ENCODE measurements around the gene CAPN7.

- TF ChIP-seq, protein P1, sequence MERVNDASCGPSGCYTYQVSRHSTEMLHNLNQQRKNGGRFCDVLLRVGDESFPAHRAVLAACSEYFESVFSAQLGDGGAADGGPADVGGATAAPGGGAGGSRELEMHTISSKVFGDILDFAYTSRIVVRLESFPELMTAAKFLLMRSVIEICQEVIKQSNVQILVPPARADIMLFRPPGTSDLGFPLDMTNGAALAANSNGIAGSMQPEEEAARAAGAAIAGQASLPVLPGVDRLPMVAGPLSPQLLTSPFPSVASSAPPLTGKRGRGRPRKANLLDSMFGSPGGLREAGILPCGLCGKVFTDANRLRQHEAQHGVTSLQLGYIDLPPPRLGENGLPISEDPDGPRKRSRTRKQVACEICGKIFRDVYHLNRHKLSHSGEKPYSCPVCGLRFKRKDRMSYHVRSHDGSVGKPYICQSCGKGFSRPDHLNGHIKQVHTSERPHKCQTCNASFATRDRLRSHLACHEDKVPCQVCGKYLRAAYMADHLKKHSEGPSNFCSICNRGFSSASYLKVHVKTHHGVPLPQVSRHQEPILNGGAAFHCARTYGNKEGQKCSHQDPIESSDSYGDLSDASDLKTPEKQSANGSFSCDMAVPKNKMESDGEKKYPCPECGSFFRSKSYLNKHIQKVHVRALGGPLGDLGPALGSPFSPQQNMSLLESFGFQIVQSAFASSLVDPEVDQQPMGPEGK (CRISPR knock-in tag; IDR thresholded peaks at IDR 0.05; ENCODE audit: borderline replicate concordance) = no peak
- TF ChIP-seq ZNF565 (CRISPR knock-in tag; conservative IDR thresholded peaks at IDR 0.05; ENCODE audit: low read depth) = no peak
- no peak for TF ChIP-seq ESRRG (CRISPR knock-in tag; IDR thresholded peaks at IDR 0.05)
- TF ChIP-seq, protein P2, sequence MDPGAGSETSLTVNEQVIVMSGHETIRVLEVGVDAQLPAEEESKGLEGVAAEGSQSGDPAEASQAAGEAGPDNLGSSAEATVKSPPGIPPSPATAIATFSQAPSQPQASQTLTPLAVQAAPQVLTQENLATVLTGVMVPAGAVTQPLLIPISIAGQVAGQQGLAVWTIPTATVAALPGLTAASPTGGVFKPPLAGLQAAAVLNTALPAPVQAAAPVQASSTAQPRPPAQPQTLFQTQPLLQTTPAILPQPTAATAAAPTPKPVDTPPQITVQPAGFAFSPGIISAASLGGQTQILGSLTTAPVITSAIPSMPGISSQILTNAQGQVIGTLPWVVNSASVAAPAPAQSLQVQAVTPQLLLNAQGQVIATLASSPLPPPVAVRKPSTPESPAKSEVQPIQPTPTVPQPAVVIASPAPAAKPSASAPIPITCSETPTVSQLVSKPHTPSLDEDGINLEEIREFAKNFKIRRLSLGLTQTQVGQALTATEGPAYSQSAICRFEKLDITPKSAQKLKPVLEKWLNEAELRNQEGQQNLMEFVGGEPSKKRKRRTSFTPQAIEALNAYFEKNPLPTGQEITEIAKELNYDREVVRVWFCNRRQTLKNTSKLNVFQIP (CRISPR knock-in tag; IDR thresholded peaks at IDR 0.05; ENCODE audit: borderline replicate concordance, low read depth) = no peak
- TF ChIP-seq GLIS3 (CRISPR knock-in tag; IDR thresholded peaks at IDR 0.05) = no peak
- TF ChIP-seq CREB5 (CRISPR knock-in tag; IDR thresholded peaks at IDR 0.05; ENCODE audit: low read depth) = no peak
- no peak for TF ChIP-seq ZNF8 (CRISPR knock-in tag; IDR thresholded peaks at IDR 0.05)
- no peak for TF ChIP-seq ISL1 (CRISPR knock-in tag; IDR thresholded peaks at IDR 0.05)
These were observed 33.2 kb upstream of the CAPN7 start for GRCh38 chr3:15172806-15173205.

All from SK-N-SH treated with all-trans-retinoic acid at 6 μM for 48 hours (cell line).